ENCODE measurements around the gene GOSR1.
"Not testable (repeated sequence)": the region's sequence is repeated elsewhere in the genome, so short reads cannot be mapped to it uniquely, and the experiment has no call there.

- TF ChIP-seq CTCF (IDR thresholded peaks at IDR 0.05; ENCODE audit: low read length); EZH2 (optimal IDR thresholded peaks at IDR 0.05; ENCODE audit: low read depth, low read length); EZH2phosphoT487 (IDR thresholded peaks at IDR 0.05; ENCODE audit: low read length): not testable (repeated sequence)
These were observed 83.2 kb downstream of the GOSR1 start for GRCh38 chr17:30560117-30561026.
